ENCODE measurements around the gene SLC9A3.

Gene SLC9A3

DNA sequence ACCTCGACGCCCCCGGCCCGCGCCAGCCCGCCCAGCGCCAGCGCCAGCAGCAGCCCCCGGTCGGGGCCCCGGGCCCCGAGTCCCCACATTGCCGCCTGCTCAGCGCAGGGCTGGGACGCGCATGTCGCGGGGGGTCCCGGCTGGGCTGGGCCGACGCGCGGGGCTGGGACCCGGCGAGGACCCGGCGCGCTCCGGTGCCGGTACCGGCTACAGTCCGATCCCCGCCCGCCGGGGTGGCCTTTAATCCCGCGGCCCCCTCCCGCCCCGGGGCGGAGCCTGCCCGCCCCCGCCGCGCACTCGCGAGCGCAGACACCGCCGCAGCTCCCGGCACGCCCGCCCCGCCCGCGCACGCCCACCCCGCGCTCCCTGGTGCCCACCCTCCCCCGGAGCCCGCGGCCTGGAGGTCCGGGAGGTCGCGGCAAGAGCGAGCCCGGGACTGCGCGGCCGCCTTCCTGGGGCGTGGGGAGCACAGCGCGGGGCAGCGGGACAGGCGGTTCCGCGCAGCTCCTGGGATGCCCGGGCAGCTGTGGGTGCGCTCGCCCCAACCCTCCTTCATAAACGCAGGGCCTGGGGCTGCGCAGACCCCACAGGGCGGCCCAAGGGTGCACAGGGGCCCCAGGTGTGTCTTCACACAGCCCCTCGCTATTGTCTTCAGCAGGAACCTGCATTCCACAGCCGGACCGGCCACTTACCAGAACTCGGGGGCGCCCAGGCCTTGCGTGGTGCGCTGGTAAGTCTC is at the start of gene SLC9A3:
Gene SLC9A3, minus strand, starts transcription at position 216 of the 739 bp plus-strand sequence.
- DNase-seq (ENCODE audit: extremely low read depth, insufficient read length): no peak
- H3K27me3 ChIP-seq (replicated peaks; ENCODE audit: control insufficient read depth, insufficient read depth, low read length): peaks cover 2% of the 10 kb centered on the region; the same call in 1 of the 2 replicates
- H3K36me3 ChIP-seq (ENCODE audit: control insufficient read depth, insufficient read depth, low read length): no peaks in the 10 kb centered on the region
- TF ChIP-seq, protein P1, sequence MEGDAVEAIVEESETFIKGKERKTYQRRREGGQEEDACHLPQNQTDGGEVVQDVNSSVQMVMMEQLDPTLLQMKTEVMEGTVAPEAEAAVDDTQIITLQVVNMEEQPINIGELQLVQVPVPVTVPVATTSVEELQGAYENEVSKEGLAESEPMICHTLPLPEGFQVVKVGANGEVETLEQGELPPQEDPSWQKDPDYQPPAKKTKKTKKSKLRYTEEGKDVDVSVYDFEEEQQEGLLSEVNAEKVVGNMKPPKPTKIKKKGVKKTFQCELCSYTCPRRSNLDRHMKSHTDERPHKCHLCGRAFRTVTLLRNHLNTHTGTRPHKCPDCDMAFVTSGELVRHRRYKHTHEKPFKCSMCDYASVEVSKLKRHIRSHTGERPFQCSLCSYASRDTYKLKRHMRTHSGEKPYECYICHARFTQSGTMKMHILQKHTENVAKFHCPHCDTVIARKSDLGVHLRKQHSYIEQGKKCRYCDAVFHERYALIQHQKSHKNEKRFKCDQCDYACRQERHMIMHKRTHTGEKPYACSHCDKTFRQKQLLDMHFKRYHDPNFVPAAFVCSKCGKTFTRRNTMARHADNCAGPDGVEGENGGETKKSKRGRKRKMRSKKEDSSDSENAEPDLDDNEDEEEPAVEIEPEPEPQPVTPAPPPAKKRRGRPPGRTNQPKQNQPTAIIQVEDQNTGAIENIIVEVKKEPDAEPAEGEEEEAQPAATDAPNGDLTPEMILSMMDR (IDR thresholded peaks at IDR 0.05; ENCODE audit: insufficient read depth, low read length, poor library complexity, severe bottlenecking): no peak
- no peak within 1 kb of the TSS for H3K4me3 ChIP-seq (replicated peaks; ENCODE audit: low read depth, low read length)

- DNase-seq (ENCODE audit: extremely low read depth, insufficient read length): no peak
- H3K27me3 ChIP-seq (replicated peaks; ENCODE audit: control insufficient read depth, insufficient read depth, low read length): no peaks in the 10 kb centered on the region; the same call in 1 of the 2 replicates
- H3K4me3 ChIP-seq (replicated peaks; ENCODE audit: low read depth, low read length): no peak overlapping the region
- TF ChIP-seq, protein P1 (IDR thresholded peaks at IDR 0.05; ENCODE audit: insufficient read depth, low read length, poor library complexity, severe bottlenecking): no peak
- no peaks in the 10 kb centered on the region for H3K36me3 ChIP-seq (ENCODE audit: control insufficient read depth, insufficient read depth, low read length)
Observed at GRCh38 chr5:573976-574375, 49.7 kb upstream of the SLC9A3 start.

GRCh38 chr5:573206-573605 is 49.0 kb upstream of the SLC9A3 start:
- TF ChIP-seq, protein P1 (IDR thresholded peaks at IDR 0.05; ENCODE audit: insufficient read depth, low read length, poor library complexity, severe bottlenecking): no peak
- no peak overlapping the region for H3K4me3 ChIP-seq (replicated peaks; ENCODE audit: low read depth, low read length)
- no peaks in the 10 kb centered on the region; the same call in 1 of the 2 replicates for H3K27me3 ChIP-seq (replicated peaks; ENCODE audit: control insufficient read depth, insufficient read depth, low read length)

GRCh38 chr5:572398-573019 is 48.3 kb upstream of the SLC9A3 start:
- H3K4me3 ChIP-seq (replicated peaks; ENCODE audit: low read depth, low read length): no peak overlapping the region
- TF ChIP-seq, protein P1 (IDR thresholded peaks at IDR 0.05; ENCODE audit: insufficient read depth, low read length, poor library complexity, severe bottlenecking): no peak
- no peak for DNase-seq (ENCODE audit: extremely low read depth, insufficient read length)
- H3K36me3 ChIP-seq (ENCODE audit: control insufficient read depth, insufficient read depth, low read length): no peaks in the 10 kb centered on the region
- no peaks in the 10 kb centered on the region; the same call in 1 of the 2 replicates for H3K27me3 ChIP-seq (replicated peaks; ENCODE audit: control insufficient read depth, insufficient read depth, low read length)

More at GRCh38 chr5:573206-573605, 49.0 kb upstream of the SLC9A3 start:
- no peak for DNase-seq (ENCODE audit: extremely low read depth, insufficient read length)
- no peaks in the 10 kb centered on the region for H3K36me3 ChIP-seq (ENCODE audit: control insufficient read depth, insufficient read depth, low read length)

DNA sequence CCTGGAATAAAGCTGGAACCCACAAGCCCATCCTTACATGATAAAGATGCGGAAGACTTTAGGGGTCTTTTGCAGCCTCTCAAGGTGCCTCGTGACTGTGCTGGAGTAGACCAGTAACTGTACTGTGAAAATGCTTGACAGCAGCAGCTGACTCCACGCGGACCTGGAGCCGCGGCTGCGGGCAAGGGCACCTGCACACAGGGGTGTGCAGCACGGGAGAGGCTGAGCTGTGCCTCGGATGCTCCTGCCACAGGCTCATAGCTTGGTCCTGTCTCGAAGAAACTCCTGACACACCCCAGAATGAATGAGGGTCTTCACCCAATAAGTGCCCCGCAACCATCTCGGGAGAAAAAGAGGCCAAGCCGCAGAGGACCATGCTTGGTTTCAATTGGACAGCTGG is 47.5 kb upstream of the SLC9A3 start:
- DNase-seq (ENCODE audit: extremely low read depth, insufficient read length): no peak
- no peaks in the 10 kb centered on the region; the same call in 1 of the 2 replicates for H3K27me3 ChIP-seq (replicated peaks; ENCODE audit: control insufficient read depth, insufficient read depth, low read length)
- H3K4me3 ChIP-seq (replicated peaks; ENCODE audit: low read depth, low read length): no peak overlapping the region
- H3K36me3 ChIP-seq (ENCODE audit: control insufficient read depth, insufficient read depth, low read length): no peaks in the 10 kb centered on the region
- TF ChIP-seq, protein P1 (IDR thresholded peaks at IDR 0.05; ENCODE audit: insufficient read depth, low read length, poor library complexity, severe bottlenecking): no peak

All from GM06990 (cell line).